GM12878 (cell line): Measurements from ENCODE around the gene ITGA5. TPM values are rescaled to one million over a fixed set of nuclear protein-coding genes. Genes with fewer than 3 reads are reported as not detected.

Experiments
- ATAC-seq: fragments of 200-7000 bp; cut with Tn5 transposase; 3 replicates; pipeline ENCODE4 v1.9.1; 2020; ENCODE audit warnings: mild to moderate bottlenecking, moderate library complexity
- BruUV-seq: library from RNA; stranded (reverse); fragments of 400-500 nt; replicated peaks from 2 replicates; lab custom pipeline; 2021; lab: Mats Ljungman, UMichigan
- CTCF ChIA-PET: fragments of 300-600 bp; sonication (Branson Sonifier 250); formaldehyde crosslinking; extraction: SDS; loops from one replicate; lab custom pipeline; 2021; ENCODE audit warnings: inconsistent platforms; lab: Yijun Ruan, JAX
- POLR2A ChIA-PET: fragments of 350-600 bp; formaldehyde crosslinking; extraction: SDS; loops from one replicate; lab custom pipeline; 2021; ENCODE audit warnings: inconsistent platforms; lab: Charles Lee
- RAD21 ChIA-PET: fragments of 300-600 bp; sonication (Branson Sonifier 250); formaldehyde crosslinking; loops from one replicate; lab custom pipeline; 2023; ENCODE audit warnings: antibody characterized with exemption; ENCODE audit not compliant: unreplicated experiment; lab: Charles Lee
- SMC1A ChIA-PET: fragments of 300-600 bp; sonication (Branson Sonifier 250); formaldehyde crosslinking; loops from one replicate; lab custom pipeline; 2023; ENCODE audit not compliant: unreplicated experiment, uncharacterized antibody; lab: Charles Lee
- DNase-seq: peaks from one replicate; pipeline ENCODE4 v3.0.0-alpha.2; 2011; ENCODE audit warnings: low read depth, low spot score
- FAIRE-seq: peaks from 3 replicates; lab custom pipeline; 2011; peaks lifted over from hg19 to GRCh38; lab: Jason Lieb, UNC
- H2AFZ ChIP-seq: 2 replicates; pipeline ENCODE4 v1.6.0; 2011; ENCODE audit warnings: low read depth, low read length, control low read depth; ENCODE audit not compliant: control insufficient read depth
- H3K27ac ChIP-seq: 2 replicates; pipeline ENCODE4 v1.5.1; 2011; ENCODE audit warnings: control low read depth; ENCODE audit not compliant: control insufficient read depth, insufficient read depth
- H3K27me3 ChIP-seq, 2 experiments: replicated peaks in 1 of 2; 2 replicates each; pipeline versions ENCODE4 v1.6.0 to v1.6.1; 2011; ENCODE audit warnings: low read length in 1 of 2; ENCODE audit not compliant: control insufficient read depth in 2 of 2, insufficient read depth in 2 of 2
- H3K36me3 ChIP-seq, 2 experiments: 2 replicates each; pipeline ENCODE4 v1.5.1; 2011; ENCODE audit warnings: low read length in 1 of 2; ENCODE audit not compliant: control insufficient read depth in 2 of 2, insufficient read depth in 2 of 2
- H3K4me1 ChIP-seq: 2 replicates; pipeline ENCODE4 v1.6.1; 2011; ENCODE audit warnings: mild to moderate bottlenecking, low read length, moderate library complexity, mixed read lengths; ENCODE audit not compliant: control insufficient read depth, insufficient read depth
- H3K4me2 ChIP-seq: 2 replicates; pipeline ENCODE4 v1.6.0; 2011; ENCODE audit warnings: control low read depth; ENCODE audit not compliant: control insufficient read depth, insufficient read depth
- H3K4me3 ChIP-seq: fragments of 200-600 bp; sonication (generic); 2 replicates; pipeline ENCODE4 v1.5.1; 2016
- H3K79me2 ChIP-seq: 2 replicates; pipeline ENCODE4 v1.6.0; 2011; ENCODE audit warnings: low read length; ENCODE audit not compliant: control insufficient read depth, insufficient read depth
- H3K9ac ChIP-seq: 2 replicates; pipeline ENCODE4 v1.8.0; 2011; ENCODE audit warnings: low read length, control low read depth, mixed read lengths; ENCODE audit not compliant: control insufficient read depth, insufficient read depth
- H3K9me3 ChIP-seq: replicated peaks from 3 replicates; pipeline ENCODE4 v1.5.1; 2011; ENCODE audit warnings: mild to moderate bottlenecking, low read length; ENCODE audit not compliant: control insufficient read depth, insufficient read depth
- H4K20me1 ChIP-seq: 2 replicates; pipeline ENCODE4 v1.6.0; 2011; ENCODE audit not compliant: control insufficient read depth, insufficient read depth
- BMI1 ChIP-seq: fragments of 450-650 bp; IDR thresholded peaks from 2 replicates; pipeline ENCODE4 v1.6.1; 2016; ENCODE audit warnings: mild to moderate bottlenecking, moderate library complexity, borderline replicate concordance
- BRCA1 ChIP-seq: IDR thresholded peaks from 2 replicates; pipeline ENCODE4 v1.6.1; 2011; ENCODE audit warnings: low read depth, low read length, improper control_type of control experiment
- IKZF2 ChIP-seq, 2 experiments: fragments of 450-650 bp; IDR thresholded peaks; 2 replicates each; pipeline ENCODE4 v1.6.1; 2017; ENCODE audit warnings: mild to moderate bottlenecking in 2 of 2, moderate library complexity in 2 of 2
- JUNB ChIP-seq: IDR thresholded peaks from 2 replicates; pipeline ENCODE4 v1.6.1; 2016; ENCODE audit warnings: antibody characterized with exemption, mild to moderate bottlenecking
- JUND ChIP-seq: IDR thresholded peaks from 2 replicates; pipeline ENCODE4 v1.6.1; 2012; ENCODE audit warnings: low read depth, mild to moderate bottlenecking, low read length, improper control_type of control experiment, moderate library complexity
- KLF5 ChIP-seq: fragments of 450-650 bp; IDR thresholded peaks from 2 replicates; pipeline ENCODE4 v1.6.1; 2014; ENCODE audit warnings: mild to moderate bottlenecking; ENCODE audit not compliant: partially characterized antibody
- MLLT1 ChIP-seq: fragments of 450-650 bp; IDR thresholded peaks from 2 replicates; pipeline ENCODE4 v1.6.1; 2016; ENCODE audit warnings: mild to moderate bottlenecking
- MTA2 ChIP-seq: fragments of 450-650 bp; IDR thresholded peaks from 2 replicates; pipeline ENCODE4 v1.6.1; 2016; ENCODE audit warnings: low read depth, mild to moderate bottlenecking, moderate library complexity
- MYB ChIP-seq: fragments of 150-350 bp; IDR thresholded peaks from 2 replicates; pipeline ENCODE4 v1.6.1; 2014; ENCODE audit warnings: mild to moderate bottlenecking, low read depth, low read length, borderline replicate concordance
- NFXL1 ChIP-seq: fragments of 450-650 bp; IDR thresholded peaks from 2 replicates; pipeline ENCODE4 v1.6.1; 2017; ENCODE audit warnings: antibody characterized with exemption, mild to moderate bottlenecking, borderline replicate concordance
- RAD21 ChIP-seq: IDR thresholded peaks from 2 replicates; pipeline ENCODE4 v1.6.1; 2011; ENCODE audit warnings: mild to moderate bottlenecking, low read depth, low read length, moderate library complexity; ENCODE audit not compliant: insufficient read depth
- RUNX3 ChIP-seq: IDR thresholded peaks from 2 replicates; pipeline ENCODE4 v1.6.1; 2012; ENCODE audit warnings: low read length, inconsistent platforms
- SMAD1 ChIP-seq: fragments of 450-650 bp; IDR thresholded peaks from 2 replicates; pipeline ENCODE4 v1.6.1; 2018; ENCODE audit warnings: mild to moderate bottlenecking, low read depth; ENCODE audit not compliant: partially characterized antibody
- TAF1 ChIP-seq: IDR thresholded peaks from 2 replicates; pipeline ENCODE4 v1.6.1; 2011; ENCODE audit warnings: mild to moderate bottlenecking, low read depth, low read length, borderline replicate concordance
- TCF12 ChIP-seq: IDR thresholded peaks from 2 replicates; pipeline ENCODE4 v1.6.1; 2011; ENCODE audit warnings: low read depth, mild to moderate bottlenecking, low read length
- ZBTB40 ChIP-seq: fragments of 450-650 bp; IDR thresholded peaks from 2 replicates; pipeline ENCODE4 v1.6.1; 2016; ENCODE audit warnings: mild to moderate bottlenecking, moderate library complexity, borderline replicate concordance
- ZNF207 ChIP-seq: fragments of 450-650 bp; IDR thresholded peaks from 2 replicates; pipeline ENCODE4 v1.6.1; 2014; ENCODE audit warnings: antibody characterized with exemption, mild to moderate bottlenecking, borderline replicate concordance
- ZNF217 ChIP-seq: fragments of 450-650 bp; IDR thresholded peaks from 2 replicates; pipeline ENCODE4 v1.6.1; 2017; ENCODE audit warnings: antibody characterized with exemption, mild to moderate bottlenecking
- WGBS: methylation state at CpG from one replicate; pipeline ENCODE4 v1.1.6; 2016; ENCODE audit warnings: low lambda C conversion rate; ENCODE audit not compliant: insufficient replicate concordance, insufficient coverage; ENCODE audit errors: missing lambda C conversion rate; 5-methylcytosine and 5-hydroxymethylcytosine counted together
- in situ Hi-C: fragments of 300-500 bp; cut with MboI; formaldehyde crosslinking; loops from 9 replicates; pipeline ENCODE4 v1.14.3; 2018; ENCODE audit warnings: mixed read lengths
- intact Hi-C: fragments of 100-400 bp; cut with micrococcal nuclease; formaldehyde crosslinking; loops from one replicate; pipeline ENCODE4 v1.14.2; 2022; ENCODE audit not compliant: unreplicated experiment
- polyA plus RNA-seq, 11 experiments: library from polyadenylated mRNA; depleted of rRNA in 4 of 11; unstranded in 6 of 11; stranded (reverse) in 5 of 11; fragments of >200 nt; fragmentation: Nextera tagmentation in 4 of 11; fragmentation: Illumina TruSeq in 1 of 11; extraction: Ambion mirVana in 4 of 11; extraction: Trizol in 1 of 11; gene quantifications; 1 replicate in 1 of 11; 2 replicates in 10 of 11; pipeline versions ENCODE4 v1.2.1 to v1.2.3, GENCODE V29; 2011 to 2016; ENCODE audit warnings: inconsistent platforms in 2 of 11, missing spikeins in 2 of 11, low read depth in 1 of 11
- total RNA-seq, 4 experiments: library from RNA; depleted of rRNA in 3 of 4; stranded (reverse); fragments of >200 nt in 3 of 4; fragmentation: Illumina TruSeq in 1 of 4; extraction: Trizol in 1 of 4; gene quantifications; 2 replicates each; pipeline versions ENCODE4 v1.2.1 to v1.2.3, GENCODE V29; 2013 to 2021

Gene ITGA5
- total and polyA plus RNA-seq, 10 of the 15 experiments (the other 5 are each of a cell fraction or from before 2014, with no cell fraction given), result 0.15 to 22.5 (median 0.61) TPM

DNA sequence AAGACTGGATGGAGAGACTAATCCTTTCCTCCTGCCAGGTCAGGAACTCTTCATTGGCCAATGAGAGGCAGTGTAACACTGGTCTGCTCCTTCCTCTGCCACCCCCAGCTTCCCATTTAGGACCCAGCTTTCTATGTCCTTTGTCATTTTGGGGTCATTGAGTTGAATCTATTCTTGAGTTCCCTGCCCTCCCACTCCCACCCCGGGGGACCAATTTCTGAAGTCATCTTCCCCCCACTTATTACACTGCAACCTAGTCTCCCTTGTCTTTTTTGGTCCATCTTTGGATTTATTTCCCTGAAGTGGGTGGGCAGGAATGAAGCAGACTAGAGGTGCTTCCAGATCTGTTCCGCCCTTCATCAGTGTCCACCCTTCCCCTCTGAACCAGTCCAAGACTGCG is 7.6 kb upstream of the ITGA5 start:
- intact Hi-C loops (no loop called here), in situ Hi-C loops (no loop called here)
- Histone ChIP-seq H3K9me3 (no peaks in the 10 kb centered on the region), H3K36me3 (no peaks in the 10 kb centered on the region), H4K20me1 (no peaks in the 10 kb centered on the region), H3K4me3 (no peak overlapping the region), H3K9ac (no peak overlapping the region), H3K4me2 (no peak overlapping the region), H3K79me2 (no peaks in the 10 kb centered on the region), H3K27ac (no peak overlapping the region), H3K4me1 (no peaks in the 10 kb centered on the region), H2AFZ (no peak overlapping the region), H3K27me3 (peaks cover 7 to 11% of the 10 kb centered on the region in 2 experiments; a peak in 3 of 4 replicates)
- RAD21 ChIA-PET, result interaction anchor here (0.6 to 3.5 kb wide), 2 partner anchors 12 to 27 kb away, joined by 3 to 14 read pairs; no protein-coding TSS in a partner anchor
- 36% methylated on average over 3 of the region's 3 CpGs for WGBS
- BruUV-seq, result no TSS peak
- ATAC-seq (no peak), DNase-seq (no peak), FAIRE-seq (no peak)
- POLR2A ChIA-PET, result interaction anchor here (1.1 kb wide), 1 partner anchor 12 kb away, joined by 3 read pairs; no protein-coding TSS in a partner anchor
- SMC1A ChIA-PET, result interaction anchor here (6.2 kb wide), 1 partner anchor 12 kb away, joined by 54 read pairs; no protein-coding TSS in a partner anchor
- TF ChIP-seq JUNB (no peak), MTA2 (no peak), MLLT1 (no peak), JUND (no peak), ZNF207 (no peak), RAD21 (no peak), ZBTB40 (no peak), NFXL1 (no peak), SMAD1 (no peak), TAF1 (no peak), BMI1 (no peak), MYB (no peak), BRCA1 (no peak), IKZF2 (IDR thresholded peaks at IDR 0.05) (no peak), RUNX3 (no peak), TCF12 (no peak), ZNF217 (no peak), KLF5 (no peak)
- CTCF ChIA-PET, result interaction anchor here (0.6 to 33.3 kb wide), 3 partner anchors 12 to 235 kb away, joined by 4 to 1071 read pairs (median 78); no protein-coding TSS in a partner anchor
